Heart left ventricle (tissue), 13 donors: ENCODE data around the gene DYNC1H1.
"Not testable (repeated sequence)": the region's sequence is repeated elsewhere in the genome, so short reads cannot be mapped to it uniquely, and the experiment has no call there.

Experiments used
- CTCF ChIP-seq, 12 donors: fragments of 200-600 bp; sonication (generic) in 4 of 12; IDR thresholded peaks; one replicate each; pipeline versions ENCODE4 v1.5.0 to v1.8.0; 2018 to 2022; ENCODE audit warnings: antibody characterized with exemption in 12 of 12, mild to moderate bottlenecking in 5 of 12
- POLR2A ChIP-seq, 2 donors: fragments of 450-650 bp; IDR thresholded peaks; one replicate each; pipeline ENCODE4 v1.6.1; 2017; ENCODE audit warnings: antibody characterized with exemption in 2 of 2, mild to moderate bottlenecking in 2 of 2, moderate library complexity in 2 of 2
- donor health status: ischemic (EF 13 %, LVEDD 7.1; RV severe dilation, severe dysfunction).
- donor health status: DM: no; HTN: yes; CAD: no.
- donor health status: DM: no; HTN: no; CAD: no.
- donor health status: ischemic (EF 25% LVEDD 6.9; RV normal size, moderate dysfunction).
- donor health status: ischemic (EF 25% LVEDD 5.7; RV mildly dilated, moderate dysfunction).
- donor health status: ischemic (EF 35%, LVEDD 5.7; RV mildly dilated, moderate dysfunction).
- donor health status: nonischemic (EF 11% LVEDD 7.7; RV severe dilation, severe dysfunction).
- donor health status: DM: yes; HTN: yes; CAD: no.
- donor health status: PGD.
- donor health status: ischemic (EF 29% LVEDD 5.4; RV normal size, mild dysfunction).
- donor health status: nonischemic (EF 23%, LVEDD 6.1; RV moderate dilation, normal function).

- not testable (repeated sequence) for TF ChIP-seq POLR2A, CTCF (IDR thresholded peaks at IDR 0.05)
Measured at GRCh38 chr14:102064590-102064989, 100.2 kb downstream of the DYNC1H1 start.
